ENCODE measurements around the gene KIAA0753.
A peak's percentile ranks its signal among the peaks of the same experiment; 100 is the strongest.

Gene KIAA0753

DNA sequence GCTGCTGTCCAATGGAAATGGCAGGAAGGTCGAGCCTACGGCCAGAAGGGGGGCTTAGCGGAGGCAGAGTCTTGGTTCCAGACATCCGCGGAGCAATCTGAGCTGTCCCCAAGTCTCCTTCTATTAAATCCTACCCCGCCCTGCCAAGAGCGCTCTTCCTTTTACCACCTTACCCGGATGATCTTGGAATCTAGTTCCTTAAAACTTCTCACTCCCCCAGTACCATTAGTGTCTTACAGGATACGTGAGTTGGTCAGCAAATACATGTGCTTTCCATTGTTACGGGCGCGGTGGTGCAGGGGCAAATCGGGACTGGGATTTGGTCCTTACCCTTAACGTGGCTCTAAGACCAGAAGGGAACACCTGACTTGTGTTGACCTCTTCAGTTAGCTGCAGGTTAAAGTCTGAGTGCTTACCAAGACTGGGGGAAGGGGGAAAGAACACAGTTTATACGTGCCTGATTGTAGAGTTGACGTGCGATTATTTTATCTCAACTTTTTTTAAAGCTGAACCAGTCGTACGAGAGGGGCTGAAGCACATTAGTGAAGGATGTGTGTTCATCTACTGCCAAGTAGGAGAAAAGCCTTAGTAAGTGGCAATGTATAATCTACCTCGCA lies 844 bp upstream of the KIAA0753 start:
- no peak for DNase-seq (ENCODE audit: low spot score)

DNA sequence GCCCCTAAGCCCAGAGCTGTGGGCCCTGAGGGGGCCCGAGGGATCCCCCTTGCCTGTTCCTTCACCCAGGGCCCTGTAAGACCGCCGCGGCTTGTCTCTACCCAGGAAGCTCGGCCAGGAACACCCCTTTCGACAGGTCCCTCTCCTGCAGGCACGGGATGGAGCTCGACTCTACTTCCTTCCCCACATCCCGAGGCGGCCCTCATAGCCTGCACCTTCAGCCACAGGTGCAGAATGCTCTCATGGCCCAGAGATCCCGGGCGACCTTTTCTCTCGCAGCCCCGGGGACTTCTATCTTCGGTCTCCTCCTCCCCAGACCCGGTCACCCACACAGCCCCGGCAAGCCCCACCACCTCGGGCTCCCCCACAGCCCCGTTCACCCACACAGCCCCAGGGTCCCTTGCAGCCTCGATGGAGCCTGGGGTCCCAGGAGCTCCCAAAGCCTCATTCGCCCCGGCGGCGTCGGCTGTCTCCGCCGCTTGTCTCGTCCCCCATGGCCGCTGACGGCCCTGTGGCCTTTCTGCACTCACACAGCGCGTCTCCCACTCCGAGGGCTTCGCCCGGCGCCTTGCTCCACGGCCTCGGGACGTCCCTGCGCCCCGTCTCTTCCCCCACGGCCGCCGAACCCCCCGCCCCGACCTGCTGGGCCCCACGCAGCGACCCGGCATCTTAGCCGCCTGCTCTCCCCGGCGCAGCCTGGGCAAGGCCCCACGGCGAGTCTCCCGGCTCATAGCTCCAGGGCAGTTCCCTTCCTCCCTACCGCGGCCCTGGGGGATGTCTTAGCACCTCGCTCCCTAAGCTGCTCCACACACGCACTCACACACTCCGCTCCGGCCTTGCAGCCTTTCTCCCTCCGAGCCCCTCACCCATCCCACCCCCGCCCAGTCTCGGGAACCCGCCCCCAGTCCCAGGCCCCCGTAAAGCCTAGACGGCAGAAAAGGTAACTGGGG lies 650 bp downstream of the KIAA0753 start:
- peak; percentile 41 for DNase-seq (ENCODE audit: low spot score)

DNA sequence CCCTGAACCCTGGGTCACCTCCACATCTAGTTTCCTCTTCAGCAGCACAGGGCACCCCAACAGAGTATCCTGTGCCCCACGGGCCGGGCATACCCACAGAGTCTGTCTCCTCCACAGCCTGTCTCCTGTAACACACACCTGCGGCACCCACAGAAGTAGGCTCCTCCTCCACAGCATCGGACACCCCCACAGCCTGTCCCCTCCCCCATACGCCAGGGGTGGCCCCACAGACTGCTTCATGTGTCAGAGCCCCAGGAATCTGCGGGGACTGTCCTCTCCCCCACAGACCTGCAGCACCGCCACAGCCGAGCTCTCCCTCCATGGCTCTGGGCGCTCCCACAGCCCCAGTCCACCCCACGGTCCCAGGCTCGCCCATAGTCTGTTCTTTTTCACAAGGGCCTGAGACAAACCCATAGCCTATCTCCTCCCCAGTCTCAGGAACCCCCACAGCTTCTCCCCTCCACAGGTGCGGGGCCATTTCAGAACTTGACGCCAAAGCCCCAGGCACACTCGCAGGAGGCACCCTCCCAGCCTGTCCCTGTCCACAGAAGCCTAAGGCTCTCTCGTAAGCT lies 1.4 kb downstream of the KIAA0753 start:
- no peak for DNase-seq (ENCODE audit: low spot score)

DNA sequence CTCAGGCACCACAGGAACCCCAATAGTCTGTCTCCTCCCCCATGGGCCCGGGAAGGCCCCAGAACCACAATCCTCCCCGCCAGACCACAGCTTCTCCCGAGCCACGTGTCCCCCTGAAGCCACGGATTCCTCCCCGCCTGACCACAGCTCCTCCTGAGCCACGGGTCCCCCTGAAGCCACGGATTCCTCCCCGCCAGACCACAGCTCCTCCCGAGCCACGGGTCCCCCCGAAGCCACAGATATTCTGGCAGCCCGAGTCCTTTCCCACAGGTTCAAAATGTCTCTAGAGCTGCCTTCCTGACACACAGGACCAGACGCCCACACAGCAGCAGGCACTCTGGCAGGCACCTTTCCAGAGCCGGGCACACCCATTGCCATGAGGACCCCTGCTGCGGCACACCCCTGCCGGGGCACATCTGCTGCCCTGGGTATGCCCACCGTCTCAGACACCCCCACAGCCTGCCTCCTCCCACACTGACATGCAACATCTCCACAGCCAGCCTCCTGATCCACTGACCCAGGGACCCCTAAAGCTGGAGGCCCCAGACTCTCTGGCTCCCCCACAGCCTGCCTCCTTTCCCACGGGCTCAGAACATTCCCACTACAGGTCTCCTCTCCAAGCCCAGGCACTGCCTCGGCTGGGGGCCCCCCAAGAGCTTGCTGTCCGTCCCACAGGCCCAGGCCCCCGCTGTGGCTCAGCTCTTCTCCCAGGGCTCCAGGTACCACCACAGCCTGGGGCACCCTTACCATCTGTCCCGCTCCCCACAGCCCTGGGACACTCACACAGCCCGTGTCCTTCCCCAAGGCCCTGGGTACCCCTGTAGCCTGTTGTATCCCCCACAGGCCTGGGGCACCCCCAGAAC lies 2.2 kb downstream of the KIAA0753 start:
- no peak for DNase-seq (ENCODE audit: low spot score)

DNA sequence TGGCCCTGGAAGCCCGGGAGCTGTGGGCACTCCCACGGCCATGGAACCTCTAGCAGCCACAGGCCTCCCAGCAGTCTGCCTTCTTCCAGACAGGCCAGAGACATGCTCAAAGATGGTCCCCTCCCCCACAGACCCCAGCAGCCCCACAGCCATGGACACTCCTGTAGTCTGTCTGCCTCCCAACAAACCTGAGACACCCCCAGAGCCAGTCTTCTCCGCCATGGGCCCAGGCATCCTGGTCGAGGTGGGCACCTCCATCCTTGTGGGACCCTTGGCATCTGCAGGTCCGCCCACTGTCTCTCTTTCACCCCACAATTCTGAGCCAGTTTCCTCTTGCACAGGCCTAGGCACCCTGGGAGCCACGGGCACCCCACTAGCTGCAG lies 3.1 kb downstream of the KIAA0753 start:
- no peak for DNase-seq (ENCODE audit: low spot score)

DNA sequence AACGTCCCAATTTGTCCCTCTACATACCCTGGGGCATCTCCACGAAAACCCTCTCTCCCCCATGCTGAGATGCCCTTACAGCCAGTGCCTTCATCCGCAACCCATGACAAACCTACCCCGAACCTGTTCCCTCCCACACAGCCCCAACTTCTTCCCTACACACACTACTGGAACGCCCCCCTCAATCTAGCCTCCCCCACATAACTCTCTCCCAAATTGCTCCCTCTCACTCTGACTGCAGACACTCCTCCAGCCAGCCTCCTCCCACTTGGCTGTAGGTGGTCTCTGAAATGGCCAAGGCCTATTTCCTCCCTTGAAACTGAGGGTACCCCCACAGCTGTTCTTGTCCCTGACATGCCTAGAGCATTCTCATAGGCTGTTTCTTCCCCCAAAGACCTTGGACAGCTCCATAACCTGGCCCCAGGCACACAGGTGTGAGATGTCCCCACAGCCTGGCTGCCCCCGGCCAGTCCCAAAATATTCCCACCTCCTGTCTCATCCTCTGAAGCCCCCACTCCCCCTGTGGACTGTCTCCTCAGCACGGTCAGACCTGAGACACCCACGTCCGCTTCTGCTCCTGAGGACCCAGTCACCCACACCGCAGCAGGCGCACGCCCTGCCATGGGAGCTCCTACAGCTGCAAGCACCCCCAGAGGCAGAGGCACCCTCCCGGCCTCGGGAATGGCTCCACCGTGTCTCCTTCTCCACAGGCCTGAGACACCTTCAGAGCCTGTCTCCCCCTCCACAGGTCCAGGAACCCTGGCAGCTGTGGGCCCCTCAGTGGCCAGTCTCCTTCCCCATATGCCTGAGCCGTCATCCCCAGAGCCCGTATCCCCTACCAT lies 3.7 kb downstream of the KIAA0753 start:
- no peak for DNase-seq (ENCODE audit: low spot score)

DNA sequence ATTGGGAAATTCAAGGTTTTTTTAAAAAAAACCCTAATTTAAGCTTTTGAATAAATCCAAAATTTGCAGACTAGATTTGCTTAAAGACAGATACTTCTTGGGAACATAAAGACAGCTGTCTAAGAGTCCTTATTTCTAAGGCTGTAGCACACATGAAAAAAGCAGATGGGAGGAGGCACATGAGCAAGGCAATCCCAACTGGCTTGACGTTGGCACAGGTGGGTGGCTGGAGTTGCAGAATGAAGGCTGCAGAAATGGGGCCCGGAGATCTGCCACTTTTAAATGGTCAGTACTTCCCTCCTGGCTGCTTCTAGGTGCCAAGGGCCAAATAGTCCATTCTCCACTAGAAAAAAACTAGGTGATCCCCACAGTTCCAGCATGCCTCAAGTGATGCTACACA lies 4.4 kb downstream of the KIAA0753 start:
- DNase-seq (ENCODE audit: low spot score) = no peak

DNA sequence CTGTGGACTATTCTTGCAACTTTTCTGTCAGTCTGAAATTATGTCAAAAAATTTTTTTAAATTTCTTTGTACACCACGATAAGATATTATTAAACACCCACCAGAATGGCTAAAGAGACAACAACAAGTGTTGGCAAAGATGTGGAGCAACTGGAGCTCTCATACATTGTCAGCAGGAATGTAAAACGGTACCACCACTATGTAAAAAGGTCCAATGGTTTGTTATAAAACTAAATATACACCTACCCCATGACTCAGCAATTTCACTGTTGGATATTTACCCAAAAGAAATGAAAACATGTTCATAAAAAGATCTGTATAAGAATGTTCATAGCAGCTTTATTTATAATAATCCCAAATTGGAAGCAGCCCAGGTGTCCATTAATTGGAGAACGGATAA lies 7.2 kb downstream of the KIAA0753 start:
- no peak for DNase-seq (ENCODE audit: low spot score)

DNA sequence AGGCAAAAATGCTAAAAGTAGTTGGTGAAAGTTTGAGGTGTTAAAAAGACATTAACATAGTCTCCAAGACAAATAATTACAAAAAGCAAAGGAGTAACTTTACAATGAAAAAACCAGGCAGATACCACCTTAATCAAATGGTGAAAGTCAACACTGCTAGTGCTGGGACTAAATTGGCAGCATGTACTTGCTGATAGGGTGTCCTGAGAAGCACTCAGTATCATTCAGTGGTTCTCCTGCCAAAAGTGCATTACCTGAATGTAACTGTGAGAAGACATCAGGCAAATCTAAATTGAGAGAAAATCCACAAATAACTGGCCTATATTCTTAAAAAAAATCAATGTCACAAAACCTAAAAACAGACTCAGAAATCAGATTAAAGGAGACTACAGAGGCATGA lies 8.0 kb downstream of the KIAA0753 start:
- no peak for DNase-seq (ENCODE audit: low spot score)

DNA sequence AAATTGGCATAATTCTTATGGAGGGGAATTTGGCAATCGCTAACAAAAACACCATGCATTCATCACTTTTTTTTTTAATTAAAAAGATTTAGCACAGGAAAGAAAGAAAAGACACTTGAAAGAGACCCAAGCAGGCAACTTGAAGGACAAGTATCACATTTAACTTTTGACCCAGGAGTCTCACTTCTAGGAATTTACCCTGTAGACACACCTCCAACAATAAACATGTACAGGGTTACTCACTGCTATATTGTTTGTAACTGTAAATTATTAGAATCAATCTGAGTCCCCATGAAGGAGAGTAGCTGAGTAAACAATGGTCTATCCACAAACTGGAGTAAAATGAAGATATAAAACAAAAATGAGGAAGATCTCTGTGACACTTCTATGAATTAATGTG lies 10.1 kb downstream of the KIAA0753 start:
- DNase-seq (ENCODE audit: low spot score) = no peak

DNA sequence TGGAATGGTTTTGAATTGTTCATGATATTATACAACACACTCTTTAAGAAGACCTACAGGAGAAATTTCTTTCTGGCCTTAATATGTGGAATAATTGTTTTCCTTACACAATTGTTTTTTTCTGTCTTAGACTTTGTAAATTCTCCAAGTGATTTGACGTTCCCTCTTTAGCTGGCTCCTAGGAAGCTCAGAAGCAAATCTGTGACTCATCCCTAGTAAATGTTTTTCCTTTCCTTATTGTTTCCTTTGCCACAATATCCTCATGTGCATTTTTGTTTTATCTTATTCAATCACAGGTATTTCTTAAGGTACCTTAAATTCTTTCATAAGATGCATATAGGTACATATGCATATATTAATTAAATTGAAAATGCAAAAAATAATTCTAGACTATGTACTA lies 13.5 kb downstream of the KIAA0753 start:
- DNase-seq (ENCODE audit: low spot score) = no peak

DNA sequence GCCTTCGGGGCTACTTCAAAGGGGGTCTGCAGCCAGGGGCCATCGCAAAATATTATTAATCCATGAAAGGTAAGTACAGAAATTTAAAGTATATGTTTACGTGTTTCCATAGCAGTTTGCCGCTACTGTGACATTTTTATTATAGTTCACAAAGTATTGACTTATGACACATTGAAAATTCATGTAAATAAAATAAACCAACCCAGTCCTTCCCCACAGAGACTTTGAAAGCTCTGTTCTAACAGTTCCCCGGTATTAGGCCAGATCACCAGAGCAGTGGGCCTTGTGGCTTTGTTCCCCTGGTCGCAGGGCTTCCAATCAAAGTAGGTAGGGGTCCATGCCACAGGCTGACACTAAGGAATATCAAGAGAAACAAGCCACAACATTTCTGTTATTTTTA lies 13.9 kb downstream of the KIAA0753 start:
- DNase-seq (ENCODE audit: low spot score) = no peak

DNA sequence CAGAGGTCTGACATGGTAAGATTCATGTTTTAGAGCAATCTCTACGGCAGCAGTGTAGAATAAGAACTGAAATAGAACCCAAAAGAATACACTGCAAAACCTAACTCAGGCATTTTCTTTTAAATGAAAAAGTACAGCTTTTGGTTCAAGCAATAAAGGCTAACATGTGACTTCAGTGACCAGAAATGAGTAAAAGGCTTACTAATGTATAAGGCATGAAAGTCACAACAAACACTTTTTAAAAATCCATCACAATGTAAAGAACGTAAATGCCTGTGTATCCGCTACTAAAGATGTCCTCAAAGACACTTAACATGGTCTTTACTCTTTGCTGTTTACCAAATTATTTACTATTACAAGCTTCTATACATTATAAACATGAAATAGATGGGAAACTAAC lies 16.6 kb downstream of the KIAA0753 start:
- DNase-seq (ENCODE audit: low spot score) = no peak

DNA sequence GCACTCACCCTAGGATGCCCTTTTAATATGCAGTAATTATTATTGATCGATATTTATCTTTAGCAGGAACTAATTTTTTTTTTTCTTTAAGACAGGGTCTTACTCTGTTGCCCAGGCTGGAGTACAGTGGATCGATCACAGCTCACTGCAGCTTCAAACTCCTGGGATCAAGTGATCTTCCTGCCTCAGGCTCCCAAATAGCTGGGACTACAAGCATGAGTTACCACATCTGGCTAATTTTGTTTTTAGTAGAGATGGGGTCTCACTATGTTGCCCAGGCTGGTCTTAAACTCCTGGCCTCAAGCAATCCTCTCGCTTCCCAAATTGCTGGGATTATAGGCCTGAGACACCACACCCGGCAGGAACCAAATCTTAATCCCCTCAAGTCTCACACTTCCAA lies 29.3 kb downstream of the KIAA0753 start:
- no peak for DNase-seq (ENCODE audit: low spot score)

DNA sequence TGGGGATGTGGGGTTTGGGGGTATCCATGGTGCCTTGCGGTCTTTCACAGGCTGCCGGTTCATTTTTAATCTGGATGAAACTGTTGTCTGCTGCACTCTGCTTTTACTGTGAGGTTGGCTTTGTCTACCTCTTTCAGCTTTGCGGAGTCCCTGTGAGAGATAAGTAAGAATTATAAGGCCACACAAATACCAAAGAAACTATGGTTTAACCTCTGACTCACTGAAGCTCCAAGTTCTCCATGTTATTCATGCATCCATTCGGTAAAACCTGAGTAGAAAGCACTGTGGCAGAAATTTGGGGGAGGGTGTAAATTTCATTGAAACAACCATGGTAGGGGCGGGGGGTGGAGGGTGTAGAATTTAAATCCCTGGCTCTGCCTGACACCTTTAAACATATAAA lies 30.5 kb downstream of the KIAA0753 start:
- no peak for DNase-seq (ENCODE audit: low spot score)

DNA sequence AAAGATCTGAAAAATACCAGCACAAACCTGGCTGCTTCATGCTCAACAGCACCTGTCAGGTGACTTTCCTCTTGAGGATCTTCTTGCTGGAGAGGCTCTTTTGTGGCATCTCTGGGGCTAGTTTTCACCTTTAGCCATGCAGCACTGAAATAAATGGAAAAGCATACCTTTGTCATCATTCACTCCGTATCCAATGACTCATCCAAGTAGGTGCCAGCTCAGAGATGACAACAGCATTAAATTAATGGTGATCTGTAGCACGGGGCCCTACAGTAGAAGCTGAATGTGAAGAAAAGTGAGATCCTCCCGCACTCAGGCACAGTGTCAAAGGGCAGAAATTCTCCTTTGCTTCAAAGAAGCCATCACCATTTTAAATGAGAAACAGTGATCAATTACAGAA lies 32.2 kb downstream of the KIAA0753 start:
- DNase-seq (ENCODE audit: low spot score) = no peak

DNA sequence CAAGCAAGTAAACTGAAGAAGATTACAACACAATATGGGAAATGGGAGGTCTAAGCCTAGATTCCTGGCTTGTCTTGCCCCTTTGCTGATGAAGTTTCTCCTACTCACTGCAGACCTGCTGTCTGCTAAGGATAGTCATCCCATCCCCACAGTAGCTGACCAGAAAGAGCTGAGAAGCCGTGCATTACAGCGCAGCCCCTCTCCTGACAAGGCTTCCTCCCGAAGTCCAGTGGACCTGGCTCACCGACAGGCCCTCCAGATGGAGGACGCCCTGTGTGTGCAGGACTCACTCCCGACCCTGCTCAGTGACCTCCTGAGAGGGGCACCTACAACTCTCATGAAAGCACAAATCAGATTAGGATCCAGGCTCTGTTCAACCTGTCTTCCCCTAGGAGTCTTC lies 35.4 kb downstream of the KIAA0753 start:
- DNase-seq (ENCODE audit: low spot score) = no peak

DNA sequence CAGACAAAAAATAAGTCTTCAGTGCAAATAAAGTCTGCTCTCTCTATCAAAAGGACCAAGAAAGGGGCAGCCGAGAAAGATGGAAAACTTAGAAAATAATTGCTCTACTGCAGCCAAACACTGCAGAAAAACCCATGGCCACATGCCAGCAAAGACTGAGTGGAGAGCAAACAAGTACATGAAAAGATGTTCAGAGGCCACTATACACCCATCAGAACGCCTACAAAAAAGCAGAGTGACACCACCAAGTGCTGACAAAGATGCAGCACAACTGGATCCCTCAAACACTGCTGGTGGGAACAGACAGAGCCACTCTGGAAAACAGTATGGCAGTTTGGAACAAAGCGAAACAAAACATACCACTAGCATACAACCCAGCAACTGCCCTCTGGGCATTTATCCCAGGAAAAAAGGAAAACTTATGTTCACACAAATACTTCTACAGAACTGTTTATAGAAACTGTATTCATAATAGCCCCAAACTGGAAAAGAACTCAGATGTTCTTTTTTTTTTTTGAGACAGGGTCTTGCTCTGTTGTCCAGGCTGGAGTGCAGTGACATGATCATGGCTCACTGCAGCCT lies 36.7 kb downstream of the KIAA0753 start:
- no peak for DNase-seq (ENCODE audit: low spot score)

DNA sequence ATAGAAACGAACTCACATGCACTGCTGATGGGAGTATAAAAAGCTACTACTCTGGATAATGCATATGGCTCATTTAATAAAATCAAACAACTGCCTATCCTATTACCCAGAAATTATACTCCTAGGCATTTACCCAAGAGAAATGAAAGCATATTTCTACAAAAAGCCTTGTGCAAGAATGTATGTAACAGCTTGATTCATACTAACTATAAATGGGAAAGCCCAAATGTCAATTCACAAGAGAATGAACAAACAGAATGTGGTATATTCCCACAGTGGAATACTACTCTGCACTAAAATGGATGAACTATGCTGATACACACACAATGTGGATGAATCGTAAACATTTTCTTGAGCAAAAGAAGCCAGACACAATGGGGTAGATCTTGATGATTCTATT lies 38.4 kb downstream of the KIAA0753 start:
- no peak for DNase-seq (ENCODE audit: low spot score)

DNA sequence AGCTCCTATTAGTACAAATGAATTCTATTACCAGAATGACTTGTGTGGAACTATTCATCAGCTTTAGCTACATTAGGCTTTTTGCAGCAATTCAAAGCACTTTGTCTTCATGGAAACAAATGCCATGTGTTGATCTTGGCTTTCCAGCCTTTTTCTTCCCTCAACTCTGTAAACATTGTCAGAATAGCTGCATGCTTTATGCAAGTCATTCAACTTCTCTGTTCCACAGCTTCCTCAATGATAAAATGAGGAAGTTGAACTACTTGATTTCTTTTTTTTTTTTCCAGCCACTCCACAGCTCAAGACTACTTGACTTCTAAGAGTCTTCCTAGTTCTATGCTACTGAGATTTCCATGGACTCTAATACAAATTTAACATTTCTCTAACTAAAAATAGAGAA lies 41.1 kb downstream of the KIAA0753 start:
- DNase-seq (ENCODE audit: low spot score) = no peak

DNA sequence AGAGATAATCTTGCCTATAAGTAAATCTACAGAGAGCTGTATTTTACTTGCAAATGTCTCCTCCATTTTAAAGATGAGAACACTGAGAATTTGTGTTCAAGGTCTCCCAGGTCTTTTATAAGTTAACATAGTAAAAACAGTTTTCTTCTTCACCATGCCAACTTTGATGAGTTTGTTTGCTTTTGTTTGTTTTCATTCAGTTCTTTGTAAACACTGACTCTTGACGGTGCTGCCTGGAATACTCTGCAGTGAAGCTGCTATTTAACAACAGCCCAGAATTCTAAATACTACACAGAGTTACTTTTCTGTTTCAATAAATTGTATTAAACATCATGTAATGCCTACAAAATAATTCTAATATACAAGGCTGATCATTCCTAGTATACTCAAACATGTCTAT lies 42.8 kb downstream of the KIAA0753 start:
- no peak for DNase-seq (ENCODE audit: low spot score)

Measured in SK-N-DZ (cell line).